ENCODE data around the gene ZFR2. TPM values are rescaled to one million over a fixed set of nuclear protein-coding genes. Genes with fewer than 3 reads are reported as not detected.
"Not testable (repeated sequence)": the region's sequence is repeated elsewhere in the genome, so short reads cannot be mapped to it uniquely, and the experiment has no call there.

The ZFR2 gene
- total RNA-seq, 1 donor from 2014 or later = not detected

GRCh38 chr19:3758297-3758696, 110.5 kb downstream of the ZFR2 start:
- DNase-seq (ENCODE audit: low read depth) = not testable (repeated sequence)

DNA sequence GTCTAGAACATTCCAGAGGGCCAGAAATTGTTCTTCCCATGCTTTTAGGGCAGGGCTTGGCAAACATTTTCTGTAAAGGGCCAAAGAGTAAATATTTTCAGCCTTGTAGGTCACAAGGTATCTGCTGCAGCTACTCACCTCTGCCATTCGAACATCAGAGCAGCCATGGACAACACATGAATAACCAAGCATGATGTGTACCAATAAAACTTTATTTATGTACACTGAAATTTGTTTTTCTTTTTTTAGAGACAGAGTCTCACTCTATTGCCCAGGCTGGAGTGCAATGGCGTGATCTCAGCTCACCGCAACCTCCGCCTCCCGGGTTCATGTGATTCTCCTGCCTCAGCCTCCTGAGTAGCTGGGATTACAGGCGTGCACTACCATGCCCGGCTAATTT, 111.1 kb downstream of the ZFR2 start:
- not testable (repeated sequence) for DNase-seq (ENCODE audit: low read depth)

Other genes with a start within 250 kb of the ZFR2 start
- 33.8 and 34.9 TPM in 2 replicates for gene CACTIN, start 242.2 kb downstream of the ZFR2 start, total RNA-seq
- gene PIP5K1C, start 168.6 kb downstream of the ZFR2 start, total RNA-seq = 17.9 and 22.8 TPM in 2 replicates
- gene TJP3, start 160.7 kb downstream of the ZFR2 start, total RNA-seq = not detected in 2 replicates
- 23.3 and 35.0 TPM in 2 replicates for gene APBA3, start 107.3 kb downstream of the ZFR2 start, total RNA-seq
- gene MRPL54, start 106.4 kb downstream of the ZFR2 start, total RNA-seq = 30.4 and 41.9 TPM in 2 replicates
- gene RAX2, start 96.8 kb downstream of the ZFR2 start, total RNA-seq = not detected in 2 replicates
- gene MATK, start 82.7 kb downstream of the ZFR2 start, total RNA-seq = not detected in 2 replicates
- not detected in 2 replicates for gene ATCAY, start 11.6 kb upstream of the ZFR2 start, total RNA-seq
- 31.9 and 75.7 TPM in 2 replicates for gene NMRK2, start 64.0 kb upstream of the ZFR2 start, total RNA-seq
- gene DAPK3, start 102.1 kb upstream of the ZFR2 start, total RNA-seq = 193 and 269 TPM in 2 replicates
- gene EEF2, start 116.4 kb upstream of the ZFR2 start, total RNA-seq = 2,539 and 2,715 TPM in 2 replicates
- gene PIAS4, start 138.7 kb upstream of the ZFR2 start, total RNA-seq = 18.0 and 22.2 TPM in 2 replicates
- gene ZBTB7A, start 197.9 kb upstream of the ZFR2 start, total RNA-seq = 30.1 and 37.1 TPM in 2 replicates

Data from myocyte (in vitro differentiated cells).